ENCODE results near the gene VENTX. TPM values are rescaled to one million over a fixed set of nuclear protein-coding genes. Genes with fewer than 3 reads are reported as not detected.
"Not testable (repeated sequence)": the region's sequence is repeated elsewhere in the genome, so short reads cannot be mapped to it uniquely, and the experiment has no call there.

The VENTX gene
- total RNA-seq, 3 donors from 2014 or later = not detected

GRCh38 chr10:133258818-133259601, 21.4 kb downstream of the VENTX start:
- peak; percentile 86 for DNase-seq
- Mint-ChIP-seq H3K4me3 (peak overlapping the region; percentile 43), H3K4me1 (ENCODE audit: low read depth) (peaks cover 55% of the 10 kb centered on the region), H3K36me3 (ENCODE audit: insufficient read depth) (no peaks in the 10 kb centered on the region), H3K9me3 (no peaks in the 10 kb centered on the region), H3K27me3 (ENCODE audit: low read depth) (no peaks in the 10 kb centered on the region)
- peak; percentile 73 for ATAC-seq

- H3K36me3 Mint-ChIP-seq (ENCODE audit: insufficient read depth) = no peaks in the 10 kb centered on the region
- H3K4me3 Mint-ChIP-seq = peak overlapping the region; percentile 43
- no peaks in the 10 kb centered on the region for H3K27me3 Mint-ChIP-seq (ENCODE audit: low read depth)
- DNase-seq (no peak), ATAC-seq (no peak)
- no peaks in the 10 kb centered on the region for H3K9me3 Mint-ChIP-seq
- peaks cover 61% of the 10 kb centered on the region for H3K4me1 Mint-ChIP-seq (ENCODE audit: low read depth)
These were observed 21.9 kb downstream of the VENTX start for GRCh38 chr10:133259602-133259989.

GRCh38 chr10:133260895-133261725, 23.5 kb downstream of the VENTX start:
- H3K27me3 Mint-ChIP-seq (ENCODE audit: low read depth) = no peaks in the 10 kb centered on the region
- H3K4me1 Mint-ChIP-seq (ENCODE audit: low read depth) = peaks cover 70% of the 10 kb centered on the region
- H3K4me3 Mint-ChIP-seq = peak overlapping the region; percentile 79

GRCh38 chr10:133261726-133262325, 24.2 kb downstream of the VENTX start:
- peaks cover 70% of the 10 kb centered on the region for H3K4me1 Mint-ChIP-seq (ENCODE audit: low read depth)
- DNase-seq (peak; percentile 84), ATAC-seq (peak; percentile 50 to 60)
- peak overlapping the region; percentile 79 for H3K4me3 Mint-ChIP-seq
- H3K27me3 Mint-ChIP-seq (ENCODE audit: low read depth) = no peaks in the 10 kb centered on the region
- no peaks in the 10 kb centered on the region for H3K36me3 Mint-ChIP-seq (ENCODE audit: insufficient read depth)
- H3K9me3 Mint-ChIP-seq = no peaks in the 10 kb centered on the region

More at GRCh38 chr10:133260895-133261725, 23.5 kb downstream of the VENTX start:
- DNase-seq = peak; percentile 58
- peak; percentile 44 to 58 for ATAC-seq
- Mint-ChIP-seq H3K9me3 (no peaks in the 10 kb centered on the region), H3K36me3 (ENCODE audit: insufficient read depth) (no peaks in the 10 kb centered on the region)

GRCh38 chr10:133262696-133263095, 25.0 kb downstream of the VENTX start:
- no peaks in the 10 kb centered on the region for H3K27me3 Mint-ChIP-seq (ENCODE audit: low read depth)
- H3K4me3 Mint-ChIP-seq = no peak overlapping the region
- peaks cover 63% of the 10 kb centered on the region for H3K4me1 Mint-ChIP-seq (ENCODE audit: low read depth)
- DNase-seq = no peak
- no peak for ATAC-seq
- no peaks in the 10 kb centered on the region for H3K9me3 Mint-ChIP-seq
- no peaks in the 10 kb centered on the region for H3K36me3 Mint-ChIP-seq (ENCODE audit: insufficient read depth)

- no peaks in the 10 kb centered on the region for H3K9me3 Mint-ChIP-seq
- no peaks in the 10 kb centered on the region for H3K36me3 Mint-ChIP-seq (ENCODE audit: insufficient read depth)
- no peak for ATAC-seq
- H3K4me3 Mint-ChIP-seq = no peak overlapping the region
- no peaks in the 10 kb centered on the region for H3K27me3 Mint-ChIP-seq (ENCODE audit: low read depth)
- peaks cover 56% of the 10 kb centered on the region for H3K4me1 Mint-ChIP-seq (ENCODE audit: low read depth)
- DNase-seq = no peak
These were observed 26.0 kb downstream of the VENTX start for GRCh38 chr10:133263674-133264073.

GRCh38 chr10:133264461-133264860, 26.8 kb downstream of the VENTX start:
- H3K36me3 Mint-ChIP-seq (ENCODE audit: insufficient read depth) = no peaks in the 10 kb centered on the region
- H3K4me3 Mint-ChIP-seq = peak overlapping the region; percentile 13
- DNase-seq (no peak), ATAC-seq (no peak)
- peaks cover 49% of the 10 kb centered on the region for H3K4me1 Mint-ChIP-seq (ENCODE audit: low read depth)
- no peaks in the 10 kb centered on the region for H3K9me3 Mint-ChIP-seq
- no peaks in the 10 kb centered on the region for H3K27me3 Mint-ChIP-seq (ENCODE audit: low read depth)

- not testable (repeated sequence) for H3K27me3 Mint-ChIP-seq (ENCODE audit: low read depth); ATAC-seq; H3K9me3 Mint-ChIP-seq; H3K4me3 Mint-ChIP-seq; H3K36me3 Mint-ChIP-seq (ENCODE audit: insufficient read depth); DNase-seq
- peaks cover 44% of the 10 kb centered on the region for H3K4me1 Mint-ChIP-seq (ENCODE audit: low read depth)
These were observed 27.4 kb downstream of the VENTX start for GRCh38 chr10:133265052-133265451.

GRCh38 chr10:133266056-133266795, 28.6 kb downstream of the VENTX start:
- H3K4me1 Mint-ChIP-seq (ENCODE audit: low read depth) = peaks cover 32% of the 10 kb centered on the region
- ATAC-seq = no peak
- H3K27me3 Mint-ChIP-seq (ENCODE audit: low read depth) = no peaks in the 10 kb centered on the region
- H3K4me3 Mint-ChIP-seq = no peak overlapping the region
- H3K36me3 Mint-ChIP-seq (ENCODE audit: insufficient read depth) = no peaks in the 10 kb centered on the region
- H3K9me3 Mint-ChIP-seq = no peaks in the 10 kb centered on the region
- DNase-seq = no peak

GRCh38 chr10:133267293-133267692, 29.6 kb downstream of the VENTX start:
- ATAC-seq = no peak
- Mint-ChIP-seq H3K27me3 (ENCODE audit: low read depth) (no peaks in the 10 kb centered on the region), H3K4me1 (ENCODE audit: low read depth) (peaks cover 31% of the 10 kb centered on the region), H3K4me3 (no peak overlapping the region), H3K9me3 (no peaks in the 10 kb centered on the region), H3K36me3 (ENCODE audit: insufficient read depth) (no peaks in the 10 kb centered on the region)
- DNase-seq = no peak

- H3K4me3 Mint-ChIP-seq = no peak overlapping the region
- H3K36me3 Mint-ChIP-seq (ENCODE audit: insufficient read depth) = no peaks in the 10 kb centered on the region
- no peaks in the 10 kb centered on the region for H3K27me3 Mint-ChIP-seq (ENCODE audit: low read depth)
- peaks cover 26% of the 10 kb centered on the region for H3K4me1 Mint-ChIP-seq (ENCODE audit: low read depth)
- ATAC-seq = no peak
- DNase-seq = no peak
- no peaks in the 10 kb centered on the region for H3K9me3 Mint-ChIP-seq
These were observed 30.2 kb downstream of the VENTX start for GRCh38 chr10:133267829-133268228.

- no peak for DNase-seq
- Mint-ChIP-seq H3K9me3 (no peaks in the 10 kb centered on the region), H3K36me3 (ENCODE audit: insufficient read depth) (no peaks in the 10 kb centered on the region)
These were observed 30.9 kb downstream of the VENTX start for GRCh38 chr10:133268532-133268931.

GRCh38 chr10:133269367-133269766, 31.7 kb downstream of the VENTX start:
- ATAC-seq (no peak), DNase-seq (no peak)
- H3K9me3 Mint-ChIP-seq = no peaks in the 10 kb centered on the region
- no peak overlapping the region for H3K4me3 Mint-ChIP-seq
- no peaks in the 10 kb centered on the region for H3K27me3 Mint-ChIP-seq (ENCODE audit: low read depth)
- H3K4me1 Mint-ChIP-seq (ENCODE audit: low read depth) = peaks cover 12% of the 10 kb centered on the region
- no peaks in the 10 kb centered on the region for H3K36me3 Mint-ChIP-seq (ENCODE audit: insufficient read depth)

More at GRCh38 chr10:133268532-133268931, 30.9 kb downstream of the VENTX start:
- H3K4me1 Mint-ChIP-seq (ENCODE audit: low read depth) = peaks cover 20% of the 10 kb centered on the region
- ATAC-seq = no peak
- H3K27me3 Mint-ChIP-seq (ENCODE audit: low read depth) = no peaks in the 10 kb centered on the region
- H3K4me3 Mint-ChIP-seq = no peak overlapping the region

- ATAC-seq (no peak), DNase-seq (no peak)
- no peaks in the 10 kb centered on the region for H3K9me3 Mint-ChIP-seq
- H3K27me3 Mint-ChIP-seq (ENCODE audit: low read depth) = no peaks in the 10 kb centered on the region
- peaks cover 10% of the 10 kb centered on the region for H3K4me1 Mint-ChIP-seq (ENCODE audit: low read depth)
- no peaks in the 10 kb centered on the region for H3K36me3 Mint-ChIP-seq (ENCODE audit: insufficient read depth)
- H3K4me3 Mint-ChIP-seq = no peak overlapping the region
These were observed 32.5 kb downstream of the VENTX start for GRCh38 chr10:133270204-133270603.

All from activated T-cell treated with anti-CD3 and anti-CD28 coated beads, Interleukin-2, amount 50 U/mL, for 4 hours (primary cell).